Hematopoietic multipotent progenitor cell treated with erythropoietin and hydrocortisone succinate and interleukin-3 and kit ligand, for 8 days (in vitro differentiated cells): ENCODE results near the gene TCL1B.
"Not testable (repeated sequence)": the region's sequence is repeated elsewhere in the genome, so short reads cannot be mapped to it uniquely, and the experiment has no call there.

Experiments
- DNase-seq: peaks from one replicate; pipeline ENCODE4 v3.0.0-alpha.2; 2015

The TCL1B gene

GRCh38 chr14:95703805-95704204 is 17.6 kb downstream of the TCL1B start:
- DNase-seq: no peak

GRCh38 chr14:95705518-95705917 is 19.3 kb downstream of the TCL1B start:
- no peak for DNase-seq

- DNase-seq: no peak
Observed at GRCh38 chr14:95707327-95707726, 21.1 kb downstream of the TCL1B start.

DNA sequence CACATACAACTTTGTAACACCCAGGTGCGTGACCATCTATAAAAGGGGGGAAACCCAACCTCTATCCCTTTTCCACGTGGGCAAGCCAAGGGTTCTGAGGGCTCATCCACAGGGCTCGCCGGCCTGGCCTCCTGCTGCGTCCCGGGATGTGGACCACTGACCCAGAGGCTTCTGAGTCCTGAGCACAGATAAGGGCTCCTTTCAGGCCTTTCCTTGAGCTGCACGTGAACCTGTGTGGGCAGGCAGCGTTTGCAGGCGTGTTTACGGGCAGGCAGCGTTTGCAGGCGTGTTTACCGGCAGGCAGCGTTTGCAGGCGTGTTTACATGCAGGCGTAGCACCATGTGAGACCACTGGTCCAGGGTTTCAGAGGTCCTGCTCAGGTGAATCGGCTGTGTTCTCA is 23.9 kb downstream of the TCL1B start:
- no peak for DNase-seq

DNA sequence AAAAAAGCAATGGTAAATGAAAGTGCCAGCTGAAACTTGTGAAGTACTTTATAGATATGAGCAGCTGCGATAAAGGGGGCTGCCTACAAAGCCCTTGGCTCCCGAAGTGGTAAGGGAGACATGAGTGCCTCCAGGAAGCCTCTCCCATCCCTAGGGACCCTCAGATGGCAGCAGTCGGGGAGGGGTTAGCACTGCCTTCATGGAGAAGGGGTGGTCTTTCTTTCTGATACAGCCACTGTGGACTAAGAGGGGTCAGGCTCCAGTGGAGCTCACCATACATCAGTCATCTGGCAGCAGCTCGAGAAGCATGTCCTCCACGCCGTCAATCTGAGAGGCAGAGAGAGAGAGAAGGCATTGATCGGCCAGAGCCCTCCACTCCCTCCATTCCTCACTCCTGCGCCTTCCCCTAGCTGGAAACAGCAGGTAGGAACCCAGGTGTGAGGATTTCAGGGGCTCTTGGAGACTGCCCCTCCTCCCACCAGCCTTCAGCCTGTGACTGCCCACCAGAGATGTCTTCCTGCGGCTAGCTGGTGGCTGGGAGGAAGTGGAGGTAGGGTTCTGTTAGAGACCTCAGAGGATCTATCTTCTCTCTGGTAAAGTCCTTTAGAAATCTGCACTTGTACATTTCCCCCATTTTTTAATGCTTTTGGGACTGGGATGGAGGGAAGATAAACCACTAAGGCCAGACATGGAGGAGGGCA is 25.4 kb downstream of the TCL1B start:
- no peak for DNase-seq

DNA sequence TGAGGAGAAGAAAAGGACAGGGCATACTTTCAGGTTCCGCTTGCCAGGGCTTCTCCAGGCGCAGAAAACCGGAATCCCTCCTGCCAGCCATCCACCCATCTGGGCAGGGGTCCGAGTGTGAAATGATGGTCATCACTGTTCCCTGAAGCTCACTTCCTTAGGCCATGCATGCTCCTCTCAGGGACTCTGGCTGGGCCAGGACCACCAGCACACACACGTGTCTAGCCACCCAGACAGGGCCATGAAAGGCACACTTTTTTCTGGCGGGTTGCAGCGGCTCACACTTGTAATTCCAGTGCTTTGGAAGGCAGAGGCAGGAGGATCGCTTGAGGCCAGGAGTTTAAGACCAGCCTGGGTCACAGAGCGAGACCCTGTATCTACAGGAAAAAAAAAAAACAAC is 26.2 kb downstream of the TCL1B start:
- DNase-seq: no peak

- DNase-seq: no peak
Observed at GRCh38 chr14:95713596-95714371, 27.6 kb downstream of the TCL1B start, which contains the start of gene TCL1A. TSS of gene TCL1A (minus strand) at chr14:95714125. CDS start at chr14:95714066, 59 bp downstream.

DNA sequence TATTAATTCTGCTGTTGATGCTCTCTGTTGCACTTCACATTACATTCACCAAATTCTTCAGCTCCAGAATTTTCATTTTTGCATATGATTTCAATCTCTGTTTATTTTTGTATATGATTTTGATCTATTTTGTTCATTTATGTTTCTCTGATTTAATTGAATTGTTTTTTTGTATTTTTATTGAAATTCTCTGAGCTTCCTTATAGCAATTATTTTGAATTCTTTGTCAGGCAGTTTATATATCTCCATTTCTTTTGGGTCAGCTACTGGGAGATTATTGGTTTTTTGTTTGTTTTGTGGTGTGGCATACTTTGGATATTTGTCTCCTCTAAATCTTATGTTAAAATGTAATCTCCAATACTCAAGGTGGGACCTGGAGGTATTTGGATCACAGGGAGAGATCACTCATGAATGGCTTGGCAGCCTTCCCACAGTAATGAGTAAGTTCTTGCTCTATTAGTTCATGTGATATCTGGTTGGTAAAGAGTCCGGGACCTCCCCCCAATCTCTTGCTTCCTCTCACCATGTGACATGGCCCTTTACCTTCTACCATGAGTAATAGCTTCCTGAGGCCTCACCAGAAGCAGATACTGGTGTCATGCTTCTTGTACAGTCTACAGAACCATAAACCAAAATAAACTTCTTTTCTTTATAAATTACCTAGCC is 36.4 kb downstream of the TCL1B start:
- no peak for DNase-seq

- DNase-seq: no peak
Observed at GRCh38 chr14:95725685-95726336, 39.6 kb downstream of the TCL1B start.

- DNase-seq: no peak
Observed at GRCh38 chr14:95727056-95727700, 41.0 kb downstream of the TCL1B start.

DNA sequence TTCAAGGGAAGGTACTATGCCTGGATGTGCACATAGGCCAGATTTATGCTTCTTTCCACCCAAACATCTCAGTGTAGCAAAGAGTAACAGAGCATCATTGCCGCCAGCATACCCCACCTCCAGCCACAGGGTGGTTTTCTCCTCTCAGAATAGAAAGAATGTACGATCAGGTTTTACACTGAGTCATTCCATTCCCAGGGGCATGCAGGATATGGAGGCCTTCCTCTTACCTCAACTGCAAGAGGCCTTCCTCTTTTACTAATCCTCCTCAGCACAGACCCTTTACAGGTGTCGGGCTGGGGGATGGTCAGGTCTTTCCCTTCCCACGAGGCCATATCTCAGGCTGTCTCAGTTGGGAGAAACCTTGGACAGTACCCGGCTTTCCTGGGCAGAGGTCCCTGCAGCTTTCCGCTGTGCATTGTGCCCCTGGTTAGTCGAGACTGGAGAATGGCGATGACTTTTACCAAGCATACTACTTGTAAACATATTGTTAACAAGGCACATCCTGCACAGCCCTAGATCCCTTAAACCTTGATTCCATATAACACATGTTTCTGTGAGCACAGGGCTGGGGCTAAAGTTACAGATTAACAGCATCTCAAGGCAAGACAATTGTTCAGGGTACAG is 43.3 kb downstream of the TCL1B start:
- not testable (repeated sequence) for DNase-seq

DNA sequence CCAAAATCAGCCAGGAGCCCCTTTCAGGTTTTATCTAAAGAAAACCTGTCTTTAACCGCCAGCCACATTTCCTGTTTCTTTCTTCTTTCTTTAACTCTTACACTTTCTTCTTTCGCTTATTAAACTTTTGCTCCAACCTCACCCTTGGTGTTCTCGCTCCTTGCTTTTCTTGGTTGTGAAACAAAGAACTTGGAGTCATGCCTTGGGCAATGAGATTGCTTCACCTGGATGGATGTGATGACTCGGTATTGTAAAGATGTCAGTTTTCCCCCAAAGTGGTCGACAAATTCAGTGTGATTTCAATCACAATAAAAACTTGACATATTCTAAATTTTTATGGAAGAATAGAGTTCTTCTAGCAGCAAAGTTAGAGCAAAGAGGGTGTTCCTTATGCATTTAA is 43.9 kb downstream of the TCL1B start:
- no peak for DNase-seq

- no peak for DNase-seq
Observed at GRCh38 chr14:95733212-95733611, 47.0 kb downstream of the TCL1B start.

GRCh38 chr14:95739356-95739755 is 53.1 kb downstream of the TCL1B start:
- DNase-seq: no peak

DNA sequence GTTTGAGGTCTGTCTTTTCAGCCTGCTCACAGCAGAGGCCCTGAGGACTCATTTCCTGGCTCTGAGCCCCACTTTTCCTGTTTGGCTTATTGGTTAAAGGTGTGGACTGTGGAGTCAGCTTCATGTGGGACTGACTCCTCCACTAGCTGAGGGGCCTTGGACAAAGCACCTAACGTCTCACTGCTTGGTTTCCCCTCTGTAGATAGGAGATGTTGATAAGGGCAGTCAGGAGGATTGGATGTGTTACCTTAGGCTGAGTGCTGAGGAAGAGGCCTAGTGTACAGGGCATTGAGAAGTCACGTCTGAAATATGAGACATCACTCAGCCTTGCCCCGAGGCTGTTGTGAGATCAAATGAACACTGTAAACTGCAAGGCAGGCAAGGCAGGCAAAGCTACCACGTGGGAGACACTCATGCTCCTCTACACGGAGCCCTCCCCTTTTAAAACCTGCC is 54.8 kb downstream of the TCL1B start:
- no peak for DNase-seq

DNA sequence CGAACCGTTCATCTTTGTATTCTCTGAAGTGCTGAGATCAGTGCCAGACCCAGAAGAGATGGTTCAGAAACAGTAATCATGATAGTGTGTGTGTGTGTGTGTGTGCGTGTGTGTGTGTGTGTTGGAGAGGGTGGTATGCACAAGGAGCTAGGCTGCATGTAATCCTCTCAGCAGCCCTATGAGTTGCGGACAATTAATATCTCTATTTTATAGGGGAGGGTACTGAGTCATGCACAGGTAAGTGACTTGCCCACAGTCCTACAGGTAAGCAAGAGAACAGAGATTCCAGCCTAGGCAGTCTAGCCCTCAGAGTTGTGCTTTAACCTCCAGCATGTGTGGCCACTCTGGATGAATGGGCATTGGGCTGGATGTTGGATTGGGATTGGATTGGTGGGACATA is 55.6 kb downstream of the TCL1B start:
- no peak for DNase-seq
